ENCODE data around the gene KIAA1958. TPM values are rescaled to one million over a fixed set of nuclear protein-coding genes. Genes with fewer than 3 reads are reported as not detected.

Gene KIAA1958
- total and polyA plus RNA-seq, 2 donors from 2014 or later: 2.6 to 15.3 TPM

- H3K27ac ChIP-seq (ENCODE audit: low read depth in 2 of 2, low read length in 2 of 2): no peak overlapping the region
- intact Hi-C loops (cut with DNase I): no loop called here
- no peak for TF ChIP-seq CTCF (IDR thresholded peaks at IDR 0.05; ENCODE audit: borderline replicate concordance, extremely low read depth, insufficient read depth)
- no peak overlapping the region for H3K4me3 ChIP-seq (ENCODE audit: low read length in 3 of 3)
- no peaks in the 10 kb centered on the region for H3K4me1 ChIP-seq (ENCODE audit: control insufficient read depth in 2 of 3, insufficient read depth in 2 of 3, low read depth in 1 of 3, low read length in 3 of 3)
- H3K9me3 ChIP-seq (ENCODE audit: control insufficient read depth in 2 of 3, insufficient read depth in 1 of 3, low read length in 3 of 3): no peaks in the 10 kb centered on the region
- no peaks in the 10 kb centered on the region for H3K36me3 ChIP-seq (ENCODE audit: control insufficient read depth in 2 of 3, insufficient read depth in 3 of 3, low read length in 3 of 3)
- no peak for FAIRE-seq
- H3K27me3 ChIP-seq (ENCODE audit: control insufficient read depth, insufficient read depth, low read length): no peaks in the 10 kb centered on the region
- no peak overlapping the region for H3K9ac ChIP-seq (ENCODE audit: low read length in 3 of 3)
- no peak for DNase-seq
Measured at GRCh38 chr9:112520069-112520468, 33.4 kb downstream of the KIAA1958 start.

- Histone ChIP-seq H3K36me3 (ENCODE audit: control insufficient read depth in 2 of 3, insufficient read depth in 3 of 3, low read length in 3 of 3) (no peaks in the 10 kb centered on the region), H3K4me1 (ENCODE audit: control insufficient read depth in 2 of 3, insufficient read depth in 2 of 3, low read depth in 1 of 3, low read length in 3 of 3) (no peaks in the 10 kb centered on the region), H3K9me3 (ENCODE audit: control insufficient read depth in 2 of 3, insufficient read depth in 1 of 3, low read length in 3 of 3) (no peaks in the 10 kb centered on the region), H3K4me3 (ENCODE audit: low read length in 3 of 3) (no peak overlapping the region), H3K27ac (ENCODE audit: low read depth in 2 of 2, low read length in 2 of 2) (no peak overlapping the region), H3K27me3 (ENCODE audit: control insufficient read depth, insufficient read depth, low read length) (no peaks in the 10 kb centered on the region), H3K9ac (ENCODE audit: low read length in 3 of 3) (no peak overlapping the region)
- no peak for TF ChIP-seq CTCF (IDR thresholded peaks at IDR 0.05; ENCODE audit: borderline replicate concordance, extremely low read depth, insufficient read depth)
- intact Hi-C loops (cut with DNase I): no loop called here
- DNase-seq (no peak), FAIRE-seq (no peak)
Measured at GRCh38 chr9:112520656-112521055, 34.0 kb downstream of the KIAA1958 start.

GRCh38 chr9:112526973-112527372 lies 40.3 kb downstream of the KIAA1958 start:
- no peak overlapping the region for H3K27ac ChIP-seq (ENCODE audit: low read depth in 2 of 2, low read length in 2 of 2)
- peaks cover 0 to 5% (median 4%) of the 10 kb centered on the region in 3 donors for H3K4me1 ChIP-seq (ENCODE audit: control insufficient read depth in 2 of 3, insufficient read depth in 2 of 3, low read depth in 1 of 3, low read length in 3 of 3)
- DNase-seq (no peak), FAIRE-seq (no peak)
- no peak overlapping the region for H3K9ac ChIP-seq (ENCODE audit: low read length in 3 of 3)
- H3K27me3 ChIP-seq (ENCODE audit: control insufficient read depth, insufficient read depth, low read length): no peaks in the 10 kb centered on the region
- intact Hi-C loops (cut with DNase I): no loop called here
- H3K36me3 ChIP-seq (ENCODE audit: control insufficient read depth in 2 of 3, insufficient read depth in 3 of 3, low read length in 3 of 3): no peaks in the 10 kb centered on the region
- no peaks in the 10 kb centered on the region for H3K9me3 ChIP-seq (ENCODE audit: control insufficient read depth in 2 of 3, insufficient read depth in 1 of 3, low read length in 3 of 3)
- no peak for TF ChIP-seq CTCF (IDR thresholded peaks at IDR 0.05; ENCODE audit: borderline replicate concordance, extremely low read depth, insufficient read depth)
- H3K4me3 ChIP-seq (ENCODE audit: low read length in 3 of 3): no peak overlapping the region

GRCh38 chr9:112527959-112528358 lies 41.3 kb downstream of the KIAA1958 start:
- no peak for TF ChIP-seq CTCF (IDR thresholded peaks at IDR 0.05; ENCODE audit: borderline replicate concordance, extremely low read depth, insufficient read depth)
- no peak overlapping the region for H3K27ac ChIP-seq (ENCODE audit: low read depth in 2 of 2, low read length in 2 of 2)
- H3K9ac ChIP-seq (ENCODE audit: low read length in 3 of 3): no peak overlapping the region
- H3K27me3 ChIP-seq (ENCODE audit: control insufficient read depth, insufficient read depth, low read length): no peaks in the 10 kb centered on the region
- FAIRE-seq (no peak), DNase-seq (no peak)
- H3K4me1 ChIP-seq (ENCODE audit: control insufficient read depth in 2 of 3, insufficient read depth in 2 of 3, low read depth in 1 of 3, low read length in 3 of 3): peaks cover 0 to 5% (median 4%) of the 10 kb centered on the region in 3 donors
- no peaks in the 10 kb centered on the region for H3K36me3 ChIP-seq (ENCODE audit: control insufficient read depth in 2 of 3, insufficient read depth in 3 of 3, low read length in 3 of 3)
- H3K9me3 ChIP-seq (ENCODE audit: control insufficient read depth in 2 of 3, insufficient read depth in 1 of 3, low read length in 3 of 3): no peaks in the 10 kb centered on the region
- intact Hi-C loops (cut with DNase I): no loop called here
- H3K4me3 ChIP-seq (ENCODE audit: low read length in 3 of 3): no peak overlapping the region
